Adrenal gland (tissue), 12 donors: Measurements from ENCODE around the gene ZCCHC7. TPM values are rescaled to one million over a fixed set of nuclear protein-coding genes. Genes with fewer than 3 reads are reported as not detected.

Experiments used
- DNase-seq, 7 donors: peaks; one replicate each; pipeline ENCODE4 v3.0.0-alpha.2; 2019 to 2020
- H3K27ac ChIP-seq, 5 donors: fragments of 200-600 bp; sonication (generic) in 4 of 5; 1 replicate in 3 of 5; 2 replicates in 2 of 5; pipeline versions ENCODE4 v1.5.1 to v1.8.0; 2016 to 2020; ENCODE audit warnings: mild to moderate bottlenecking in 1 of 5
- H3K27me3 ChIP-seq: fragments of 200-600 bp; 2 replicates; pipeline ENCODE4 v1.8.0; 2021
- H3K36me3 ChIP-seq, 2 donors: fragments of 200-600 bp; replicated peaks in 1 of 2; 1 replicate in 1 of 2; 2 replicates in 1 of 2; pipeline versions ENCODE4 v1.5.1 to v1.8.0; 2018 to 2022
- H3K4me1 ChIP-seq, 2 donors: fragments of 200-600 bp; replicated peaks in 1 of 2; 1 replicate in 1 of 2; 2 replicates in 1 of 2; pipeline versions ENCODE4 v1.5.1 to v1.8.0; 2018 to 2021
- H3K4me3 ChIP-seq, 4 donors: fragments of 200-600 bp; sonication (generic) in 3 of 4; one replicate each; pipeline ENCODE4 v1.5.1; 2016 to 2018
- H3K9me3 ChIP-seq, 3 donors: fragments of 200-600 bp; sonication (generic) in 1 of 3; replicated peaks in 1 of 3; 1 replicate in 2 of 3; 2 replicates in 1 of 3; pipeline versions ENCODE4 v1.5.1 to v1.8.0; 2016 to 2021
- POLR2A ChIP-seq, 2 donors: fragments of 450-650 bp; IDR thresholded peaks; one replicate each; pipeline ENCODE4 v1.6.1; 2017; ENCODE audit warnings: antibody characterized with exemption in 2 of 2, mild to moderate bottlenecking in 2 of 2, moderate library complexity in 1 of 2
- WGBS, 4 donors: extraction: QIAGEN DNeasy Blood & Tissue Kit in 2 of 4; methylation state at CpG; one replicate each; pipeline versions ENCODE4 v1.1.5 to v1.1.7; 2013 to 2017; 5-methylcytosine and 5-hydroxymethylcytosine counted together
- intact Hi-C, 2 donors: fragments of 100-400 bp; cut with DNase I; formaldehyde crosslinking; loops; one replicate each; pipeline versions ENCODE4 v1.14.1 to v1.15.0; 2022 to 2023
- polyA plus RNA-seq, 3 donors: library from polyadenylated mRNA; stranded (reverse); fragments of 200-250 nt in 2 of 3; fragments of 350-450 nt in 1 of 3; fragmentation: Illumina TruSeq in 1 of 3; extraction: RNeasy Lipid Tissue Mini Kit (QIAGEN cat#74804) in 1 of 3; gene quantifications; one replicate each; pipeline ENCODE4 v1.2.3, GENCODE V29; 2013 to 2014
- total RNA-seq, 9 donors: library from RNA; depleted of rRNA in 4 of 9; stranded (reverse); fragments of >200 nt in 4 of 9; fragments of 120-200 nt in 1 of 9; fragmentation: NEBNext Ultra II Directional in 1 of 9; extraction: Animal tissue kit (Norgen Biotek cat#: 25700) in 1 of 9; gene quantifications; one replicate each; pipeline versions ENCODE4 v1.1.0 to v1.2.4, GENCODE V29; 2013 to 2023
- TF ChIP-seq, protein P1 (sequence below), 6 experiments: fragments of 450-650 bp in 4 of 6; fragments of 200-600 bp in 2 of 6; sonication (generic) in 1 of 6; IDR thresholded peaks; 1 replicate in 5 of 6; 2 replicates in 1 of 6; pipeline versions ENCODE4 v1.5.1 to v1.8.0; 2016 to 2021; ENCODE audit warnings: antibody characterized with exemption in 6 of 6, mild to moderate bottlenecking in 2 of 6, moderate library complexity in 1 of 6
- donor health status: healthy with polysubstance abuse.
- donor health status: Bipolar disorder and iron deficiency.
- donor health status: DM: yes; HTN: yes; CAD: no.
- donor health status: DM: no; HTN: no; CAD: no.
- donor health status: DM: no; HTN: no; CAD: no.
- donor health status: DM: yes; HTN: yes; CAD: no.

ZCCHC7 gene
- total and polyA plus RNA-seq, 12 donors, result 6.0 to 21.3 (median 18.8) TPM

DNA sequence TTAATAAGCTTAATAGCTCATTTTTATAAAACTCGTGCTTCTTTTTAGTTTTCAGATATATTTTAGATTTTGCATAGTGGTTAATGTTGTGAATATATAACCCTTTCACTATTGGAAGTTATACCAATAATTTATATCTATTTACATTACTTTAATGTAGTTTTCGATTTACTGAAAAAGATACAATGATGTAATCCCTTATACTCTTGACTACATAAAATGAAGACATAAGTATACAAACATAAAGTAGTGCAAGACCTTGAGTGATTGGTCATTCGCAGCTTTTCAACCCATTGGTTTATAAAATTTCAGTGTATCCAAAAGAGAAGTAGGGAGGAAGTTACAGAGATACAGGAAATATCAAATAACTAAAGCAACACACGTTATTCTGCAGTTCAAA, 217.8 kb downstream of the ZCCHC7 start:
- TF ChIP-seq POLR2A (IDR thresholded peaks at IDR 0.05), result no peak
- TF ChIP-seq, protein P1, sequence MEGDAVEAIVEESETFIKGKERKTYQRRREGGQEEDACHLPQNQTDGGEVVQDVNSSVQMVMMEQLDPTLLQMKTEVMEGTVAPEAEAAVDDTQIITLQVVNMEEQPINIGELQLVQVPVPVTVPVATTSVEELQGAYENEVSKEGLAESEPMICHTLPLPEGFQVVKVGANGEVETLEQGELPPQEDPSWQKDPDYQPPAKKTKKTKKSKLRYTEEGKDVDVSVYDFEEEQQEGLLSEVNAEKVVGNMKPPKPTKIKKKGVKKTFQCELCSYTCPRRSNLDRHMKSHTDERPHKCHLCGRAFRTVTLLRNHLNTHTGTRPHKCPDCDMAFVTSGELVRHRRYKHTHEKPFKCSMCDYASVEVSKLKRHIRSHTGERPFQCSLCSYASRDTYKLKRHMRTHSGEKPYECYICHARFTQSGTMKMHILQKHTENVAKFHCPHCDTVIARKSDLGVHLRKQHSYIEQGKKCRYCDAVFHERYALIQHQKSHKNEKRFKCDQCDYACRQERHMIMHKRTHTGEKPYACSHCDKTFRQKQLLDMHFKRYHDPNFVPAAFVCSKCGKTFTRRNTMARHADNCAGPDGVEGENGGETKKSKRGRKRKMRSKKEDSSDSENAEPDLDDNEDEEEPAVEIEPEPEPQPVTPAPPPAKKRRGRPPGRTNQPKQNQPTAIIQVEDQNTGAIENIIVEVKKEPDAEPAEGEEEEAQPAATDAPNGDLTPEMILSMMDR (IDR thresholded peaks at IDR 0.05), result no peak
- no peaks in the 10 kb centered on the region for H3K36me3 ChIP-seq
- no peak for DNase-seq
- H3K27ac ChIP-seq, result no peak overlapping the region
- H3K27me3 ChIP-seq, result no peaks in the 10 kb centered on the region
- intact Hi-C loops, result no loop called here
- H3K9me3 ChIP-seq, result no peaks in the 10 kb centered on the region
- 76 to 86% (median 81%) methylated on average over 4 of the region's 4 CpGs for WGBS, 4 donors
- no peaks in the 10 kb centered on the region for H3K4me1 ChIP-seq
- no peak overlapping the region for H3K4me3 ChIP-seq

DNA sequence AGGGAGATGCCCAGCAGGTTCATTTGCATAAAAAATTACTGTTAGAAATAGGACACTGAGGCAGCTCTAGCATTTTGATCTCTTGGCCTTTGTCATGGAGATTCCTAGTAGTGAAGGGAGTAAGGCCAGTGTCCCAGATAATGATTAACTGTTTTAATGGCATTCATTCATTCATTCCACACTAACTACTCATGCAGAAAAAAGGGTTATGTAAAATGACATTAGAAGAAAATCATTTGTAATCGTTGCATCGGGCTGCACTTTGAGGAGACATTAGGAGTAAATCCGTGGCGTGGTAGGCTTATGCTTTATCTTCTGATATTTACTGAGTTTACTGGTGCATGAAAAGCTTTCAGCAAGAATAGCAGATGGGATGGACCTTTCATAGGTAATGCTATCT, 219.5 kb downstream of the ZCCHC7 start:
- Histone ChIP-seq H3K27me3 (no peaks in the 10 kb centered on the region), H3K4me1 (no peaks in the 10 kb centered on the region), H3K36me3 (no peaks in the 10 kb centered on the region), H3K9me3 (no peaks in the 10 kb centered on the region), H3K27ac (no peak overlapping the region), H3K4me3 (no peak overlapping the region)
- TF ChIP-seq, protein P1 (IDR thresholded peaks at IDR 0.05), result no peak
- TF ChIP-seq POLR2A (IDR thresholded peaks at IDR 0.05), result no peak
- DNase-seq, result no peak
- 76 to 91% (median 88%) methylated on average over 4 of the region's 4 CpGs for WGBS, 4 donors
- intact Hi-C loops, result no loop called here

DNA sequence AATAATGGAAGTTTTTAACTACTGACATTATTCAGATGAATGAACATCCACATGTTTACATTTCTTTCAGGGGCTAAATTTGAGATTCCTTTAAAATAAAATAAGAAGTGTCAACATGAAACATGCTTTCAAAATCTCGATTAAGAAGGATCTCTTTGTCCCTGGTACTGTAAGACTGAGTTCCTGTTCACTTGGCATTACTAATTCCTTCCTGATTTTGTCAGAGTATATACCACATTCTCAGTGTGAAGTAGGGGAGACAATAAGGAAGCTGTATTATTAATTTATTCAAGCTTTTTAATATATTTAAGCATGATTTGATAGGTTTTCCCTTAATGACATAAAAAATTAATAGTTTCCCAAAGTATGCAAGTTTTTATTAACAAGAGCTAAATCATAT, 220.6 kb downstream of the ZCCHC7 start:
- no peak for TF ChIP-seq POLR2A (IDR thresholded peaks at IDR 0.05)
- TF ChIP-seq, protein P1 (IDR thresholded peaks at IDR 0.05), result no peak
- H3K36me3 ChIP-seq, result no peaks in the 10 kb centered on the region
- DNase-seq, result no peak
- H3K9me3 ChIP-seq, result no peaks in the 10 kb centered on the region
- 69 to 72% (median 71%) methylated on average over 1 of the region's 1 CpG for WGBS, 4 donors
- H3K4me3 ChIP-seq, result no peak overlapping the region
- intact Hi-C loops, result no loop called here
- H3K4me1 ChIP-seq, result no peaks in the 10 kb centered on the region
- H3K27ac ChIP-seq, result no peak overlapping the region
- no peaks in the 10 kb centered on the region for H3K27me3 ChIP-seq

DNA sequence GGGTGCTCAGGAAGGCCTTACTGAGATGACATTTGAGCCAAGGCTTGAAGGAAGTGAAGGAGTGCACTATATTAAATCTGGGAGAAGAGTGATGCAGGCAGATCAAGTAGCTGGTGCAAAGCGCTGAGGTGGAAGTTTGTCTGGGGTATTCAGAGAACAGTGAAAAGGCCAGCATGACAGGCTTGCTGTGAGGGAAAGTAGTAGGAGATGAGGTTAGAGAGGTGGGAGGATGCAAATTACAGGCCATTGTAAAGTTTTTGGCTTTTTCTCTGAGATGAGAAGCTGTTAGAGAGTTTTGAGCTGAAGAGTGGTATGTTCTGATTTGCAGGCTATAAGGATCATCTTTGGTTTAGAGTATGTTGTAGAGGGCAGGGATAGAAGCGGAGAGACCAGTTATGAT, 221.3 kb downstream of the ZCCHC7 start:
- no peaks in the 10 kb centered on the region for H3K27me3 ChIP-seq
- no peak for TF ChIP-seq POLR2A (IDR thresholded peaks at IDR 0.05)
- TF ChIP-seq, protein P1 (IDR thresholded peaks at IDR 0.05), result no peak
- H3K27ac ChIP-seq, result no peak overlapping the region
- WGBS, 4 donors, result 93 to 99% (median 97%) methylated on average over 2 of the region's 2 CpGs
- H3K36me3 ChIP-seq, result no peaks in the 10 kb centered on the region
- H3K4me1 ChIP-seq, result no peaks in the 10 kb centered on the region
- no peak overlapping the region for H3K4me3 ChIP-seq
- intact Hi-C loops, result no loop called here
- no peaks in the 10 kb centered on the region for H3K9me3 ChIP-seq
- no peak for DNase-seq
